ENCODE results near the gene PDC.

DNA sequence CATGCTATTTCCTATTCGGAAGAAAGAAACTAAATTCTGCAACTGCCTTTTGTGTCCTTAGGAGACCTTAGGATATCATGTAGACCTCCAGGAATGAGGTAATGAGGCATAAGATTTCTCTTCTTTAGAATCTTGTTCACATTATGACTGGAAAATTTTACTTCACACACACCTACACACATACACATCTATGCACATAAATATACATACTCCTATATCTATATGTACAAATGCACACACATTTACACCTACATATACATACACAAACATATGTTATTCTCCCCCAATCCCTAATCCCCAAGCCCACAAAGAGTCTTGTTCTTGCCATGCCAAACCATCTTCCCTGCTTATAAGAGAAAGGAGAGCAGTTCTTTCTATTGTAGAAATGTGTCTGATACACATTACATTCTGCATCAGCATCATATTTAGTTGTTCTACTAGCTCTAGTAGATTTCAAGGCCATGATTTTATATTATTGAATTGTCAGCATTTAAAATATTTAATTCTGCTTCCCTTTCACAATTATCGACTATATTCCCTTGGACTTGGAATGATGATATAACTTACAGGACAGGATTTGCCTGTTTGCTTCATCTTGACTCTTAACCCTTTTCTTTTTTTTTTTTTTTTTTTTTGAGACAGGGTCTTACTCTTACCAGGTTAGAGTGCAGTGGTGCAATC is 35.4 kb upstream of the PDC start:
- TF ChIP-seq, protein P1, sequence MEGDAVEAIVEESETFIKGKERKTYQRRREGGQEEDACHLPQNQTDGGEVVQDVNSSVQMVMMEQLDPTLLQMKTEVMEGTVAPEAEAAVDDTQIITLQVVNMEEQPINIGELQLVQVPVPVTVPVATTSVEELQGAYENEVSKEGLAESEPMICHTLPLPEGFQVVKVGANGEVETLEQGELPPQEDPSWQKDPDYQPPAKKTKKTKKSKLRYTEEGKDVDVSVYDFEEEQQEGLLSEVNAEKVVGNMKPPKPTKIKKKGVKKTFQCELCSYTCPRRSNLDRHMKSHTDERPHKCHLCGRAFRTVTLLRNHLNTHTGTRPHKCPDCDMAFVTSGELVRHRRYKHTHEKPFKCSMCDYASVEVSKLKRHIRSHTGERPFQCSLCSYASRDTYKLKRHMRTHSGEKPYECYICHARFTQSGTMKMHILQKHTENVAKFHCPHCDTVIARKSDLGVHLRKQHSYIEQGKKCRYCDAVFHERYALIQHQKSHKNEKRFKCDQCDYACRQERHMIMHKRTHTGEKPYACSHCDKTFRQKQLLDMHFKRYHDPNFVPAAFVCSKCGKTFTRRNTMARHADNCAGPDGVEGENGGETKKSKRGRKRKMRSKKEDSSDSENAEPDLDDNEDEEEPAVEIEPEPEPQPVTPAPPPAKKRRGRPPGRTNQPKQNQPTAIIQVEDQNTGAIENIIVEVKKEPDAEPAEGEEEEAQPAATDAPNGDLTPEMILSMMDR (IDR thresholded peaks at IDR 0.05; ENCODE audit: low read length): no peak
- no peak for TF ChIP-seq EZH2 (IDR thresholded peaks at IDR 0.05; ENCODE audit: borderline replicate concordance, low read length)

All from OCI-LY1 (cell line).